HG03066 (cell line): Measurements from ENCODE around the gene ZNF219.

Source experiments
- ATAC-seq: cut with Tn5 transposase; IDR thresholded peaks from one replicate; pipeline ENCODE4 v1.9.1; 2021; ENCODE audit warnings: low read depth; ENCODE audit not compliant: unreplicated experiment

Gene ZNF219

GRCh38 chr14:21098076-21098891, at the start of gene ZNF219:
TSS of gene ZNF219 (minus strand) at chr14:21098655. CDS start at chr14:21093591, 5,064 bp downstream.
- no peak for ATAC-seq

- ATAC-seq = no peak
Observed at GRCh38 chr14:21145437-21145836, 47.0 kb upstream of the ZNF219 start.

- no peak for ATAC-seq
Observed at GRCh38 chr14:21142357-21142756, 43.9 kb upstream of the ZNF219 start.

GRCh38 chr14:21136024-21136423, 37.6 kb upstream of the ZNF219 start:
- no peak for ATAC-seq

- no peak for ATAC-seq
Observed at GRCh38 chr14:21133901-21134300, 35.4 kb upstream of the ZNF219 start.

- ATAC-seq = no peak
Observed at GRCh38 chr14:21123429-21123828, 25.0 kb upstream of the ZNF219 start.

- ATAC-seq = no peak
Observed at GRCh38 chr14:21121122-21121521, 22.7 kb upstream of the ZNF219 start.

- ATAC-seq = no peak
Observed at GRCh38 chr14:21120686-21121085, 22.2 kb upstream of the ZNF219 start.

GRCh38 chr14:21118933-21119332, 20.5 kb upstream of the ZNF219 start:
- ATAC-seq = no peak

GRCh38 chr14:21113369-21113768, 14.9 kb upstream of the ZNF219 start:
- no peak for ATAC-seq

GRCh38 chr14:21112255-21112654, 13.8 kb upstream of the ZNF219 start:
- ATAC-seq = no peak

- ATAC-seq = no peak
Observed at GRCh38 chr14:21109377-21110138, 11.1 kb upstream of the ZNF219 start.

- ATAC-seq = no peak
Observed at GRCh38 chr14:21108791-21109190, 10.3 kb upstream of the ZNF219 start.

GRCh38 chr14:21107283-21107800, 8.9 kb upstream of the ZNF219 start:
- ATAC-seq = no peak

- no peak for ATAC-seq
Observed at GRCh38 chr14:21106498-21107282, 8.2 kb upstream of the ZNF219 start.

- no peak for ATAC-seq
Observed at GRCh38 chr14:21106176-21106497, 7.7 kb upstream of the ZNF219 start.

- ATAC-seq = no peak
Observed at GRCh38 chr14:21105095-21105494, 6.6 kb upstream of the ZNF219 start.

GRCh38 chr14:21104448-21105060, 6.1 kb upstream of the ZNF219 start:
- peak; percentile 37 for ATAC-seq

- ATAC-seq = peak; percentile 88
Observed at GRCh38 chr14:21103710-21104447, 5.4 kb upstream of the ZNF219 start.

- ATAC-seq = no peak
Observed at GRCh38 chr14:21103411-21103709, 4.9 kb upstream of the ZNF219 start.
